Measurements from ENCODE around the gene ABCC11.

ABCC11 gene

GRCh38 chr16:48164907-48165715 lies 82.2 kb downstream of the ABCC11 start:
- TF ChIP-seq POLR2AphosphoS5 (IDR thresholded peaks at IDR 0.05; ENCODE audit: low read depth, low read length) (no peak), TAF1 (IDR thresholded peaks at IDR 0.05; ENCODE audit: borderline replicate concordance, insufficient read depth, low read length) (no peak), FOXP2 (optimal IDR thresholded peaks at IDR 0.05; ENCODE audit: borderline replicate concordance, extremely low read depth, extremely low read length, insufficient read depth) (no peak), SIN3A (IDR thresholded peaks at IDR 0.05; ENCODE audit: borderline replicate concordance, insufficient read depth, low read length) (no peak)
- TF ChIP-seq, protein P1, sequence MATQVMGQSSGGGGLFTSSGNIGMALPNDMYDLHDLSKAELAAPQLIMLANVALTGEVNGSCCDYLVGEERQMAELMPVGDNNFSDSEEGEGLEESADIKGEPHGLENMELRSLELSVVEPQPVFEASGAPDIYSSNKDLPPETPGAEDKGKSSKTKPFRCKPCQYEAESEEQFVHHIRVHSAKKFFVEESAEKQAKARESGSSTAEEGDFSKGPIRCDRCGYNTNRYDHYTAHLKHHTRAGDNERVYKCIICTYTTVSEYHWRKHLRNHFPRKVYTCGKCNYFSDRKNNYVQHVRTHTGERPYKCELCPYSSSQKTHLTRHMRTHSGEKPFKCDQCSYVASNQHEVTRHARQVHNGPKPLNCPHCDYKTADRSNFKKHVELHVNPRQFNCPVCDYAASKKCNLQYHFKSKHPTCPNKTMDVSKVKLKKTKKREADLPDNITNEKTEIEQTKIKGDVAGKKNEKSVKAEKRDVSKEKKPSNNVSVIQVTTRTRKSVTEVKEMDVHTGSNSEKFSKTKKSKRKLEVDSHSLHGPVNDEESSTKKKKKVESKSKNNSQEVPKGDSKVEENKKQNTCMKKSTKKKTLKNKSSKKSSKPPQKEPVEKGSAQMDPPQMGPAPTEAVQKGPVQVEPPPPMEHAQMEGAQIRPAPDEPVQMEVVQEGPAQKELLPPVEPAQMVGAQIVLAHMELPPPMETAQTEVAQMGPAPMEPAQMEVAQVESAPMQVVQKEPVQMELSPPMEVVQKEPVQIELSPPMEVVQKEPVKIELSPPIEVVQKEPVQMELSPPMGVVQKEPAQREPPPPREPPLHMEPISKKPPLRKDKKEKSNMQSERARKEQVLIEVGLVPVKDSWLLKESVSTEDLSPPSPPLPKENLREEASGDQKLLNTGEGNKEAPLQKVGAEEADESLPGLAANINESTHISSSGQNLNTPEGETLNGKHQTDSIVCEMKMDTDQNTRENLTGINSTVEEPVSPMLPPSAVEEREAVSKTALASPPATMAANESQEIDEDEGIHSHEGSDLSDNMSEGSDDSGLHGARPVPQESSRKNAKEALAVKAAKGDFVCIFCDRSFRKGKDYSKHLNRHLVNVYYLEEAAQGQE (IDR thresholded peaks at IDR 0.05; ENCODE audit: insufficient read depth in 1 of 2, low read depth in 2 of 2, low read length in 2 of 2) = no peak

DNA sequence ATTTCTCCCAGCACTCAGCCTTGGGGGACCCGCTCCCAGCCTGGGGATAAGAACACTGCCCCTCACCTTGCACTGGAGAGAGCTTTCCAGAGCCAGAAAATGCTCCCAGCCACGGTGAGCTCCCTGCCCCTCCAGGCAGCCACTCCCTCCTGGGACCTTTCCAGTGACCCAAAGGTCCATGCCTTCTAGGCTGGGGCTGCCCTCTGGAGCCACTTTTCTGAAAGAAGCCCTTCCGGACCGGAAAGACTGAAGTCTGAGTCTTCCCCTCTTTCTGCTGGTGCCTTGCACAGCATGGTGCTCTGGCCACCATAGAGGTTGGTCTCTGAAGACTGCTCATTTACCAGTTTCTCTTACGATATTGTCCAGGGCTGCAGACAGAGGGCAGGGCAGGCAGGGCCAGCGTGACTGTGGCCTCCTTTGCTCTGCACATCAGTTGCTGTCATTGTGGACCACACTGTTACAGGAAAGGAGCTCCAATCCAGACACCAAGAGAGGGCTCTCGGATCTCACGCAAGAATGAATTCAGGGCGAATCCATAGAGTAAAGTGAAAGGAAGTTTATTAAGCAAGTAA lies 84.4 kb downstream of the ABCC11 start:
- TF ChIP-seq, protein P1 (IDR thresholded peaks at IDR 0.05; ENCODE audit: insufficient read depth in 1 of 2, low read depth in 2 of 2, low read length in 2 of 2) = no peak
- TF ChIP-seq POLR2AphosphoS5 (IDR thresholded peaks at IDR 0.05; ENCODE audit: low read depth, low read length) (no peak), SIN3A (IDR thresholded peaks at IDR 0.05; ENCODE audit: borderline replicate concordance, insufficient read depth, low read length) (no peak), TAF1 (IDR thresholded peaks at IDR 0.05; ENCODE audit: borderline replicate concordance, insufficient read depth, low read length) (no peak), FOXP2 (optimal IDR thresholded peaks at IDR 0.05; ENCODE audit: borderline replicate concordance, extremely low read depth, extremely low read length, insufficient read depth) (no peak)

DNA sequence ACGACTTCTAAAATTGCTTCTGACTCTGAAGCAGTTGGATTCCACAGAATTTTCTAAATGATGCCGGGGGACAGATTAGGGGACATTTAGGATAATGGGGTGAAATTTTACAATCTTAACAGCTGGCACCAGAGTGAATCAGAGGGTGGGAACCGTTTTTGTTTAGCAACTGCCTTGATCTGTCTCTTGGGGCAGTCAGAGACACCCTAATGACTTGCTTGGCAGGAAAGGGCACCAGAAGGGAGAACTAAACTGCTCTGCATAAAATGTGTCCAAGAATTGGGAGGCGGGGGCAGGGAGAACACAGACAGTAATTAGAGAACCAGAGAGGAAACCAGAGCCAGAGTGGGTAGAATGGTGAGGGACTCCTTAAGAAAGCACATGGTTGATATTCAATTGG lies 85.4 kb downstream of the ABCC11 start:
- TF ChIP-seq TAF1 (IDR thresholded peaks at IDR 0.05; ENCODE audit: borderline replicate concordance, insufficient read depth, low read length) (no peak), SIN3A (IDR thresholded peaks at IDR 0.05; ENCODE audit: borderline replicate concordance, insufficient read depth, low read length) (no peak), POLR2AphosphoS5 (IDR thresholded peaks at IDR 0.05; ENCODE audit: low read depth, low read length) (no peak), FOXP2 (optimal IDR thresholded peaks at IDR 0.05; ENCODE audit: borderline replicate concordance, extremely low read depth, extremely low read length, insufficient read depth) (no peak)
- TF ChIP-seq, protein P1 (IDR thresholded peaks at IDR 0.05; ENCODE audit: insufficient read depth in 1 of 2, low read depth in 2 of 2, low read length in 2 of 2) = no peak

GRCh38 chr16:48160575-48160974 lies 86.8 kb downstream of the ABCC11 start:
- TF ChIP-seq FOXP2 (optimal IDR thresholded peaks at IDR 0.05; ENCODE audit: borderline replicate concordance, extremely low read depth, extremely low read length, insufficient read depth) (no peak), SIN3A (IDR thresholded peaks at IDR 0.05; ENCODE audit: borderline replicate concordance, insufficient read depth, low read length) (no peak)

DNA sequence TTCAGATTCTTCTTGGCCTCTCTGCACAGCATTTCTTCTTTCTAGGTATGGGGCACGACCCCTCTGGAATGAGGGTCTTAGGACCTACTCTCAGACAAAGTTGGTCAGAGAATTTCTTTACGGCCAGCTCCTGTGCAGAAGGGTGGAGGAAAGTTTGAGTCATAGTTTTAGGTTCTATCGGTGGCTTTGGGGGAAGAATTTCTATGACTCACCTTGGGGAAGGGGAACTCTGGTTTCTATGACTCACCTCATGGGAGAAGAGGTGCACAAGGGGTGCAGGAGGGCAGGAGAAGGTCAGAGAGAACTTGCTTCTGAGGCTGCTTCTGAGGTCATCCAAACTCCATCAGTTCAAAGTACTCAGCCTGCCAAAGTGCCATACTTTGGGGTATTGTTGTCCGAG lies 89.0 kb downstream of the ABCC11 start:
- TF ChIP-seq TAF1 (IDR thresholded peaks at IDR 0.05; ENCODE audit: borderline replicate concordance, insufficient read depth, low read length) = no peak
- no peak for TF ChIP-seq POLR2AphosphoS5 (IDR thresholded peaks at IDR 0.05; ENCODE audit: low read depth, low read length)
- no peak for TF ChIP-seq SIN3A (IDR thresholded peaks at IDR 0.05; ENCODE audit: borderline replicate concordance, insufficient read depth, low read length)
- TF ChIP-seq, protein P1 (IDR thresholded peaks at IDR 0.05; ENCODE audit: insufficient read depth in 1 of 2, low read depth in 2 of 2, low read length in 2 of 2) = no peak
- no peak for TF ChIP-seq FOXP2 (optimal IDR thresholded peaks at IDR 0.05; ENCODE audit: borderline replicate concordance, extremely low read depth, extremely low read length, insufficient read depth)

Data from PFSK-1 (cell line).